GM19328 (cell line): ENCODE measurements around the gene ABCA1.

ENCODE experiments used
- ATAC-seq: cut with Tn5 transposase; IDR thresholded peaks from one replicate; pipeline ENCODE4 v1.9.1; 2021; ENCODE audit warnings: mild to moderate bottlenecking, moderate library complexity; ENCODE audit not compliant: unreplicated experiment

The ABCA1 gene

DNA sequence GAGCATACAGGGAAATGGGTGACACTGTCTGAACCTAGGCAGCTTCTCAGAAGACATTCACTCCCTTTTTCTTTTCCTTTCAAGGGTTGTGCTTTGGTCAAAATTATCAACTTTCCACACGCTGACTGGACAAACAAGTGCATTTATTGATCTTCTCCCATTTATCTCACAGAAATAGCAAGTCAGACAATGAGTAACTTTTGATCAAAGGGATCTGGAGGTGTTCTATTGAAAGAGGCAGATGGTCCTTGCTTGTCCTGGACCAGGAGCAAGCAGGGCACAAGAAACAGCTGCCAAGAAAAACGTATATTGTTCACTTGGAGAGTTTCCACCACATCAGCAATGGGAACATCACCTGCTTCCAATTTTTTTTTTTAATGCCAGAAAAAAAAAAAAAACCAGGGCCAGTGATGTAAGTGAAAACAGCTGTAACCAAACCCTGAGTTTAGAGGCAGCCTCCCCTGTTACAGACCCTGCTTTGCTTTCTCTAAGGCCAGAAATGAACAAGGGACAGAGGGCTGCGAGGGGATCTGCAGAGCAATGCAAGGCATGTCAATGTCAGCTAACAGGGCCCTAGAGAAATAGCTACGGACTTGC is 84.2 kb downstream of the ABCA1 start:
- ATAC-seq, result no peak

DNA sequence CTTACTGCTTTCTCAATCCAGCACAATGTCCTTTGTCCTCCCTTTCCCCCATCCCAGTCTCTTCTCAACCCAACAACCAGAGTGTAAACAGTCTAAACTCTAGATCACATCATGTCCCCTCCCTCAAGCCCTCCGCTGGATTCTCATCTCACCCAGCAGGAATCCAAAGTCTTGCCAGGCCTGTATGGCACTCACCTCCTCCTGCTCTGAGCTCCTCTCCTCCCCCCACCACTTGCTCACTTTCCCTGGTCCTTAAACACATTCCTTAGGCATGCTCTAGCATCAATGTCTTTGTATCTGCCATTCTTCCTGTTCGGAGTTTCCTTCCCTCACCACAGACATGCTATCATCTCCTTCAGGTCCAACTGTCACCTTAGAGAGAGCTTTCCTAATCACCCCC is 85.3 kb downstream of the ABCA1 start:
- ATAC-seq, result no peak

DNA sequence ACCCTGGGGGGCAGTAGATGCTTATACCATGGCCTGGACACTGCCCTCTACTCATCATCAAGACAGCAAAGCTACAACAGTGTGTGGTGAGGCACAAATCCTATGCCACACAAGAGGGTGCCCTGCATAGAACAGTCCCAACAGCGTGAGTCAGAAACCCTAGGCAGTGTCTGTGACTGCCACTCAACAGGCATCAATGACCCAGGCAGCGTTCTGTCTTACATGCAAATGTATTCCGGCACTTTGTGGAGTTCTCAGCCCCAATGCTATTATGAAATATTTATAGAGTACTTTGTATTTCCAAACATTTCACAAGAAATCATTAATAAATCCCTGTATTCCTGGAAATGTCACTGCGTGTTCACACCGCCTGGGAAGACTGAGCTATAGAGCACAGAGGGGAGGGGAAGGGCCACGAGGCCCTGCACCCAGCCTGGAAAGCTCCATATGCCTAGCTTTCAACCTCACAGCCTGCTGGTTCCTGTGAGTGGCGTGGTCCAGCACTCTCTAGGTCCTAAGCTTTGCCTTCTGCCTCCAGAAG is 86.3 kb downstream of the ABCA1 start:
- ATAC-seq, result no peak

DNA sequence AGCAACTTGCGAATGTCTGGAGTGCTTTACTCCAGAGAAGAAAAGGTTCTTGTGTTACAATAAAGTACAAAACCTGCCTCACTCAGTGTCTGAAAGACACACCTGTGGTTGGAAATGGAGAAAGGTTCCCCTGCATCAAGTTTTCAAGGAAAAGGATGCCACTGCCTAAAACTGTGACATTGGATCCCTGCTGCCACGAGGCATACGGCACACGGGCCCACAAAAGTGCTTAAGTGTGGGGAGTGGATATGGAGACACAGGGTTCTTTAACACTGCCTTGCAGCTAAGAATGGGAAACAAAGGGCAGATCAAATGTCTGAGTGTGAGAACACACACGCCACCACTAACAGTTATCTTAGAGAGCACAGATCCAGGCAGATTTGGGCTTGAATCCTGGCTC is 89.0 kb downstream of the ABCA1 start:
- no peak for ATAC-seq

DNA sequence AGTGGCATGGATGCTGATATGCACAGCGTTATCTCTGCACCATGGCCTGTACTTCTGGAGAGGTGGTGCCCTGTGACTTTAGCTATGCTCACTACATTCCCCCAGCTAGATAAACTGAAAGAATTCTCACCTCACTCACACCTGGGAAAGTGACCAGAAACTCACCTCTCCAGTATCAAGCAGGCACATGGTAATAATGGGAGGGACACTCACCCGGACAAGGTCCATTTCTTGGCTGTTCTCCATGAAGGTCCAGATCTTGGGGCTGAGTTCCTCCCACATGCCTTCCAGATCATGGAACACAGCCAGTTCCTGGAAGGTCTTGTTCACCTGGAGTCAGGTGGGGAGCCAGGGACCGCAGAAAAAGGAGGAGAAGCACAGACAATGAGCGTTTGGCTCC is 91.2 kb downstream of the ABCA1 start:
- no peak for ATAC-seq

DNA sequence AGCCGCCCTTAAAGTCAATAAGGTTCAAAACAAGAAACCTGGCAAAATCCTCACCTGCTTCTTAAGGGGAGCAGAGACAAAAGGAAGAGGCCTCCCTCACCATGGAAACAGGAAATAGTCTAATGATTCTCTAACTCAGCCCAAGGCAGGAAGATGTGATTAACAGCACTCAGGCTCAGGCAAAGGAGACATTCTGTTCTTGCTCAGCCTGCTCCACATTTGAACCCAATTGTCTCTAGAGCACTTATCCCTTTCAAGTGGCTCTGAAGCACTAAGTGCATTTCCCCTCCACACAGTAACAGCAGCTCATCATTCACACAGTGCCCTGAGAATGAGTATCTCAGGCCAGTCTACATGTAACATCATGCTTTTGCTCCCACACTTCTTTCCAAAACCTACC is 91.7 kb downstream of the ABCA1 start:
- no peak for ATAC-seq

DNA sequence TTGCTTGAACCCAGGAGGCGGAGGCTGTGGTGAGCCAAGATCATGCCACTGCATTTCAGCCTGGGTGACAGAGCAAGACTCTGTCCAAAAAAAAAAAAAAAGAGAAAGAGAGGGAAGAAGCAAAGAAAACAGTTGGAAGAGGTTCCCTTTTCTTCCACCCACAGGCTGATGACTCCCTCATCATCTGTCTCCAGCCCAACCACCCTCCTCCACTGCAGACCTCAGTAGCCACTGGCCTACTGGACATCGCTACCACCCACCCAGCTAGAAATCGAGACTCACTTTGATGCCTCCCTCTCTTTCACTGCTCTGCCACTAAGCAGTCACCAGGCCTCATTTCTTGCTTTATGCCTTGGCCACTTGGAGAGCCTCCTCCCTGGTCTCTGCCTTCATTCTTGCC is 92.8 kb downstream of the ABCA1 start:
- ATAC-seq, result no peak

DNA sequence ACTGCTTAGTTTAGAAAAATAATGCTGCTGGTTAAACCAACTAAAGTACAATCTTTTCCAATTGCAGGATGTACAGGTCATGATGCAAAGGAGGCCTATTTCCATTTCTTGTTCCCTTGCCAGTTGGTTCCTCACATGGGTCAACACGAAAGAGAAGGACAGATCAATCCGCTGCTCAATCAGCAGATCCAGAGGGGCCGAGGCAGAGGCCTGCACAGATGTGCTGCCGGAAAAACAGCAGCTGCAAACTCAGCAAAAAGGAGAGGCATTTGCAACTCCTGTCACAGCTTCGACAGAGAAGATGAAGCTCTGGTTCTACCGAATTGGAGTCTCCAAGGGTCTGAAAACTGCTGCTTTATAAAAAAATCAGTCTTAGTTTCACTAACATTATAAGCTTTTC is 94.3 kb downstream of the ABCA1 start:
- ATAC-seq, result no peak

DNA sequence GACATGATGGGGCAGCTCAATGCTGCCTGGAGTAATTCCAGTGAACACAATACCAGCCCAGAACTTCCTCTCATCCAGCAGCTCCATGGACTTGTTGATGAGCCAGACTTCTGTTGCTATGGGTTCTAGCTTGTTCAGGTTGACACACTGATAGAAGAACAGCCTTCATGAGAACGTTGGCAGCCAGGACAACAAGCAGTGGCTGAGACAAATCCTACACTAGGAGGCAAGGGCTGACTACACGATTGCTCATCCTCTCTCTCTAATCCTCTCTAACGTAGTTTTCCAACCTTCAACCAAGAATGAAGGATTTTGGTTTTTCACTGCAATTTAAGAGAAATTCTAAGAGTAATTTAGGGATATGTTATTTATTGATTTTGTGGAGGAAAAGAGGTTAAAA is 96.3 kb downstream of the ABCA1 start:
- no peak for ATAC-seq

DNA sequence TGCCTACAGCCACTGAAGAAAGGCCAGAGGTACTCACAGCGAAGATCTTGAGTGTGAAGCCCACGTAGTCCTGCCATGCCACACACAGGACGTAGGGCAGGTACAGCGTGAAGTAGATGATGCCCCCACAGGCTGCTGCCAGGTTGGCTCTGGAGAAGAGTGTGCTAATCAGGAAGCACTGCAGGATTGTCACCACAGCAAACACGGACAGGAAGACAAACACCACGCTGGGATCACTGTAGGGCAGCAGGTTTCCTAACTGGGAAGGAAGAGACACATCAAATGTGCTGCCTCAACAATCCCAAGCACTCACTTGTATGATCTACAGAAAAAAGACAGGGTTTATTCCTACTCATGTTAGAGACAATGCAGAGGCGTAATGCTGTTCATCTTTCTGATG is 101.0 kb downstream of the ABCA1 start:
- ATAC-seq, result no peak

DNA sequence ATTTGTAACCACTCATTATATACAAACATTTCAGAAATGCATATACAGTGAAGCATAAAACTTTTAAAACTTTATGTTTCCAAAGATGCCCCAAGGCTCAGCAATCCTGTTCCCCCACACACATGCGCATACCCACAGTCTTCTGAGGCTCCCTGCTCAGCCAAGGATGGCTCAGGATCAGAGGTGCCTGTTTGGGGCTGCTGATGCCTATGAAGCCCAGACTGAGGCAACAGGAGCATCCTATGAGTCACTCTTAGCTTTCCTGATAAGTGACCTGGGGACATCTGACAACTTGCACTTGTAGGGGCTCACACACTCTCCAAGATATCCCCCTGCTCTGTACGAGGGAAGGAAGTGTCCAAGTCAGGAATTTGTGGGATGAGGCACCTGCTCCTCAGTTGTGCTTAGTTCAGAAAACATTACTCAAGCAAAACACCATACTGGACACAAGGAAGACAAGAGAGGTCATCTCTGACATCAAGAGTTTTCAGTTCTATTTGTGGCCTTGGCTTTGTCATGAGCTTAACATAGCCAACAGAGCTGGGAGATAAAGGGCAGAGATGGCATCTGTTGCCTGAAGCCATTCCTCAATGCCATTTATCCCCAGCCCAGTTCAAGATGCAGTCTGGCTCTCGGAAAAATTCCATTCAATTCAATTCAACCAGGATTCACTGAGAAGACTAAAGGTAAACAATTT is 101.7 kb downstream of the ABCA1 start:
- ATAC-seq, result no peak

DNA sequence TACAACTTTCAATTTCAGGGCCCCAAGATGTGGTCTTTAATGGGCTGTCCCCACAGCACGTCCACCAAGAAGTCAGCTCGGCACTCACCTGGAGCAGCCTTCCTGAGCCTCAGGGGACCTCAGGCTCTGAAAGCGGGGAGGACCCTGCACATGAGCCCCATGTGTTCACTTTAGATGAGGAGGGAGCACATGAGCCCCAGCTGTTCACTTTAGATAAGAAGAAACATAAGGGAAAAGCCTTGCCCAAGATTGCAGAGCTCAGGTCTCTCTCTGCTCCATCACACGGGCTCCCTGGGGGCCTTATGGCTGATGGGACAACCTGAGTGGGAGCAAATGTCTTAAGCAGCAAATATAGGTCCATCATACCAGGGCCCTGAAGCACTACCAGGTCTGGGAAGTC is 107.6 kb downstream of the ABCA1 start:
- ATAC-seq, result no peak

DNA sequence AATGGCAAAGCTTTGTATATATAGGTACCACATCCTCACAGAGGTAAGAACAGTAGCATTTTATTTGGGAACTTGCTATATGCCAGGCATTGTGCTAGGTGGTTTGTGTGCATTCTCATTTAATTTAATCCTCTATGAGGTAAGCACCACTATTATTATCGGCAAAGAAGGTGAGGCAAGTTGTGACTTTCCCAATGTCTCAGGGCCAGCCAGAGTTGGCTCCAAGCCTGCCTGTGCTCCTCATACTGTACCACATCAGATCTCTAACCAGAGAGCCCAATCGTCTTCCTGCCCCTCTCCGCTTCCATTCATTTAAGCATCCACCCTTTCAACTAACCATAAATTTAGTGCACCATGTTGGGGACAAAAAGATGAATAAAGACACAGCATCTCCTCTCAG is 108.9 kb downstream of the ABCA1 start:
- no peak for ATAC-seq

DNA sequence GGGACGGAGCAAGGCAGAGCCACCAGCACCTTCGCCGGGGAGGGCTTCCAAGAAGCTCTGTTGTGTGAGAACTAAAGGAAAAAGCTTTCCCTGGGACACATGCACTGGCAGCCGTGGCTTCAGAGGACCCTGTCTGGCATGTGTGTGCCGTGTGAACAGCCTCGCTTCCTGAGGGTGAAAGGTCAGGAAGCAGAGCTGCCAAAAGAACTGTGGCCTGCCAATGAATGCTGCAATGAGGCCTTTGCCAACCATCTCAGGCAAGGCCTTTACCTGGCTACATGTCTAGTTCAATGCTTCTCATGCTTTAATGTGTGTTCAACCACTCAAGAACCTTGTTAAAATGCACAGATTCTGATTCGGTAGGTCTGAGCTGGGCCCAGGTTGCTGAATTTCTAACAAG is 110.5 kb downstream of the ABCA1 start:
- no peak for ATAC-seq

DNA sequence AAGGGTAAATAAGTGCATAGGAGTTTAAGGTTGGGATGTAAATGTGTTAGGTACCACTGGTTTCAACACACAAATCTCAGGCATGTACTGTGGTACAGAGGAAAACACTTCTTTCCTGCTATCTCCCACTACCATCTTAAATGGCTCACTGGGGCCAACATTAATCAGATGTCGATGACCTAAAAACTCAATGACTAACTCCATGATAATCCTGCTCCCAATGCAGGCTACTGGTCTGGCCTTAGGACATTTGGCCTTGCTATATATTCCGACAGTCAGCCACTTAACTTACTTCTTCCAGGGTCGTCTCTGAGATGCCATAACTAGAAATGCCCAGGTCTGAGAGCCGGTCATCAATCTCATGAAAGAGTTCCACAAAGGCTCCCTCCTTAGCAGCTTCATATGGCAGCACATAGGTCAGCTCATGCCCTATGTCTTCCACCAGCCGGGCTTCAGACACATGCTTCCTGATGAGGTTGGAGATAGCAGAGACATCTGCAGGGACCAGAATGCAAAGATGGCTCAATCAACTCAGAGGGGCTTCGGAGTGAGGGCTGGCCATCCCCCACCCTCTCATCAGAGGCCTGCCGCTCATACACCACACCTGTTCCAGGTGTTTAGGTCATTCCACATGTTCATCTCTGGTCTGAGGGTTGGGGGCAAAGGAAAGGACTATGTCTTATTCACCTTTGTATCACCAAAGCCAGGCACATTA is 111.9 kb downstream of the ABCA1 start:
- no peak for ATAC-seq

DNA sequence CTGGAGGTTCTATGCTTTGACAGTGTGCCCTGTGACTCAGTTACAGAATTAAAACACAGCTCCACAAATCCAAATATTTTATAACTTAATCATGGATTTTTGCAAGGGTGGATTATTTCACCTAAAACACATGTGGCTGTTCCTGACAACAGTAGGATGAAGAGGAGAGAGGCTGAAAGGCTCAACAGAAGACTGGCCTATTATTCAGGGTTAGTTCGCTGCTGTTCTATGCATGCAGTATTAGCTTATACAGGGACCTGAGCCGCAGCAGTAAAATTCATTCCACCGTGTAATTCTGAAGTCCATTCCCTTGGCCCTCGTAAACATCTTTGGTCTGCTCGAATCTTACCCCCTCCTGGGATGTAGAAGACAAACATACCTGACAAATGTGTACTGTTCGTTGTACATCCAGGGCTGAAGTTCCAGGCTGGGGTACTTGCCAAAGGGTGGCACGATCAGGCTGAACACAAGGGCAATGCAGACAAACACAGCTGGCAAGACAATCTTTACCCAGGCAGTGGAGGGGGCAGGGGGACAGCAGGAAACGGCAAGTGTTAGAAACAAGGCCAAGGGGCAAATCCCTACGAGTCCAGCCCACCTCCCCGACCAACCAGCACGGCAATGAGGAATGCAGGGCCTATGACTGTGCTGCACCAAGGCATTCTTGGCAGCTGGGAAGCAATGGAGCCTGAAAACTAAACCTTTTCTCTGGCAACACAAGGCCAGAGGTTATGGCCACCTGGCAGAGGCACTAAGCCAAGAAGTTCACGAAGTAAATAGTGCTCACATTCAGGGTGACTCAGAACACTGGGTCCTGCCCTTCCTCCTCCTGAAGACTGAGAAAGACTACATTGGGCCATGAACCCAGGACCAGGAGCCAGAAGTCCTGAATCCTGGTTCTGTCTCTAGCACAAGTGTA is 117.3 kb downstream of the ABCA1 start:
- ATAC-seq, result no peak

DNA sequence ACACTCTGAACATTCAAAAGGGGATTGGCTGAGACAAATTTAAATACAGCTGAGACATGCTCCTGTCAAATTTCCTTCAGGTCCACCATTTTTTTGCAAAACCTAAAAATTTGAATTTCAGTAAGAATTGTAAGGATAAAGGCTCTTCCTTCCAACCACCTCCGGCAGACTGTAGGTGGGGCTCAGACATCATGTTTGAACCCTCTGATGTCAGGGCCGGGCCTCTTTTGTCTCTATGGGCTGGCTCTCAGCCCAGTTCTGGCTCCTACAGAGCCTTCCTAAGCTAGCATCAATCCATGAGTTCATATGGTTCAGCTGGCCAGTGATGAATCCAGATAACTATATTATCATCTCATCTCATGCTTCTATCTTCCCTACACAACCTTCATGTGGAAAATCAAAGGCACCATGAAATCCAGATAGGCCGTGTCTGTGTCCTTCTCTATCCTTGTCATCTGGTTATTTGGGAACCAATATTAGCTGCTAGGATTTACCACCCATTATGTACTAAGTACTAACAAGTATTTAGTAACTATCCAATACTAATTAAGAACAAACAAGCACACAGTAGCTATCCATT is 119.8 kb downstream of the ABCA1 start:
- ATAC-seq, result no peak

DNA sequence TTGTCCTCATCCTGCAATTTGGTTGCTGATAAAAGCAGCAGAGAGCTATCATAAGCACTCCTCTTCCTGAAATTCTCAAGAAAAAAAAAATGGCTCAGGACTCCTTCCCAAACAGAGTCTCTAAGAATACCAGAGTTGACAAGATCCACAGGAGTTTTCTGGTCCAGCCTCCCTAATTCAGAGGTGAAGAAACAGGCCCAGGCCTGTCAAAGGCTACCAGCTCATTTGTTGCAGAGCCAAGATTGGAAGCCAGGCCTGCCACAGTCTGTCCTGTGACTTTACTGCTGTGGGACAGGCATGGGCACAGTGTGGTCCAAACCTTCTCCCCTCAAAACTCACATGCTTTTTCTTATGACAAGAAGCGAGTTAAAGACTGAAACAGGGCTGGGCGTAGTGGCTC is 122.5 kb downstream of the ABCA1 start:
- no peak for ATAC-seq

DNA sequence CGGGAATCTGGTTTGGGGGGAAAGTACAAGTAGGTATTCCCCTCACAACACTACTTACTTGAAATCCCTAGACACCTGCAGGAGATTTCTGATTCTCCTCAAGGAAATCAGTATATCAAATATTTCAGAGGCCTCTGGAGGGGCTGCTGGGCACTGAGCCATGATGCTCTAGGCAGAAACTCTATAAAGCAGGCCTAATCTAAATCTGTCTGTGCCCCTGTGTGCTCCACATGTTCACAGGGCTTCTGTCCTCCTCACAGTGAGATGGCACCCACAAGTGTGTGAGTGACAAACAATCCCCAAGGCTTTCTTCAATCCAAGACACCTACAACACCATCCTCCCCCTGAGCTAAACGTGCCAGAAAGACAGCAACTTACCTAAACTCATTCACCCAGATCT is 125.0 kb downstream of the ABCA1 start:
- ATAC-seq, result no peak

DNA sequence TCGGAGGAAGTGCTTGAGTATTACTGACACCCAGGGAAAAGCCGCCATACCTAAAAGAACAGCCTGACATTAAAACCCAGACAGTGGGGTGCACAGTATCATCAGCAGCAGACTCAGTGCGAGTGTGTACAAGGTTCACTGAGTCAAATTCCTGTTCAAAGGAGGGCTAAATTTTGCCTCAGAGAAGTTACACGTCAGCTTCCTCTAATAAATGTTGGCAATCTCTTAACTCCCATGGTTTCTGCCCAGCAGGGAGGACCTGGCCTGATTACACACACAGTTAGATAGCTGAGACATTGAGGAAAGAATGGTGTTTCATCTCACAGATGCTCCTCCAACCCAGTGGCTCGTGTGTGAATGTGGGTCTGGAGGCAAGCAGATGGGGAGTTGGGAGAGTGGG is 125.8 kb downstream of the ABCA1 start:
- no peak for ATAC-seq
